NCI-H146 treated with DMSO at 0.1 percent for 48 hours (cell line): ENCODE data around the gene IKBIP.
"Not testable (repeated sequence)": the region's sequence is repeated elsewhere in the genome, so short reads cannot be mapped to it uniquely, and the experiment has no call there.

Experiments used
- DNase-seq: peaks from one replicate; lab custom pipeline; 2025; ENCODE audit not compliant: unreplicated experiment; lab: John Stamatoyannopoulos, UW

The IKBIP gene

GRCh38 chr12:98578821-98579220, 65.8 kb downstream of the IKBIP start:
- no peak for DNase-seq

DNA sequence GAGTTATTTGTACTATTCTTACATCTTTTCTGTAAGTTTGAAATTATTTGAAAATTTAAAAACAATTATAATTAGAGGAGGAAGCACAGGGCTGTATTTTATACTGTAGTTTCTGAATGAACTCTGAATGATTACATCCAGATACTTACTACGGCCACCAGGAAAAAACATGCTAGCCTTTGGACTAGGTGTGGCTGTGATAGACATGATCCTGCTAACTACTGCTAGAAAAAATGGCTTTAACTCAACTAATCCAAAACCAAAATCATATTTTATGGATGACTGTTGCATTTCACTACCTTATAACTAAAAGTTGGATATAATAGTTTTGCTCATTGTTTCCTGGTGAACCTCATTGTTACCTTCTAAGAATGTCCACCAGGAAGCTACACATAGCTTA, 66.2 kb downstream of the IKBIP start:
- no peak for DNase-seq

- not testable (repeated sequence) for DNase-seq
These were observed 67.8 kb downstream of the IKBIP start for GRCh38 chr12:98576795-98577194.

DNA sequence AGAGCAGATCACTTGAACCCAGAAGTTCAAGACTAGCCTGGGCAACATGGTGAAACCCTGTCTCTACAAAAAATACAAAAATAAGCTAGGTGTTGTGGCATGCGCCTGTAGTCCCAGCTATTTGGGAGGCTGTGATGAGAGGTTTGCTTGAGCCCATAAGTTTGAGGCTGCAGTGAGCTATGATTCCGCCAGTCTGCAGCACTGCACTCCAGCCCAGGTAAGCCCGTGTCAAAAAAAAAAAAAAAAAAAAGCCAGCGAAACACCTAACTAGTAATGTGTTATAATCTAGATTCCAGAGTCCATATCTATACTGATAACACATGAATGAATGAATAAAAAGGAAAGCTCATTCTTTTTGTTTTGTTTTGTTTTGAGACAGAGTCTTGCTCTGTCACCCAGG, 69.6 kb downstream of the IKBIP start:
- no peak for DNase-seq
